SK-N-SH treated with all-trans-retinoic acid at 6 μM for 48 hours (cell line): ENCODE data around the gene GRIK3.

Source experiments
- ATAC-seq: fragments of 200-7000 bp; cut with Tn5 transposase; 3 replicates; pipeline ENCODE4 v1.9.1; 2020; ENCODE audit warnings: mild to moderate bottlenecking, moderate library complexity
- ARNTL ChIP-seq: fragments of 450-650 bp; formaldehyde crosslinking; IDR thresholded peaks from 2 replicates; pipeline ENCODE4 v1.5.0; 2020; ENCODE audit warnings: low read depth, mild to moderate bottlenecking, moderate library complexity, borderline replicate concordance
- BACH2 ChIP-seq: fragments of 250-450 bp; sonication (Bioruptor Pico); IDR thresholded peaks from 2 replicates; pipeline ENCODE4 v1.9.0; 2021; ENCODE audit warnings: mild to moderate bottlenecking, borderline replicate concordance
- CREB5 ChIP-seq: fragments of 250-450 bp; sonication (Bioruptor Pico); IDR thresholded peaks from 2 replicates; pipeline ENCODE4 v1.5.1; 2020; ENCODE audit warnings: low read depth, mild to moderate bottlenecking, moderate library complexity
- CSDC2 ChIP-seq: fragments of 250-450 bp; sonication (Bioruptor Pico); IDR thresholded peaks from 2 replicates; pipeline ENCODE4 v1.5.0; 2020; ENCODE audit warnings: mild to moderate bottlenecking, moderate library complexity
- CSRNP3 ChIP-seq: fragments of 250-450 bp; sonication (Bioruptor Pico); IDR thresholded peaks from 2 replicates; pipeline ENCODE4 v1.5.1; 2021; ENCODE audit warnings: mild to moderate bottlenecking, moderate library complexity
- ESRRG ChIP-seq: fragments of 250-450 bp; sonication (Bioruptor Pico); IDR thresholded peaks from 2 replicates; pipeline ENCODE4 v1.6.1; 2021; ENCODE audit warnings: mild to moderate bottlenecking
- GLIS3 ChIP-seq: fragments of 250-450 bp; sonication (Bioruptor Pico); IDR thresholded peaks from 2 replicates; pipeline ENCODE4 v1.5.0; 2020; ENCODE audit warnings: mild to moderate bottlenecking, moderate library complexity
- ISL1 ChIP-seq: fragments of 250-450 bp; sonication (Bioruptor Pico); IDR thresholded peaks from 2 replicates; pipeline ENCODE4 v2.1.2; 2022; ENCODE audit warnings: mild to moderate bottlenecking, moderate library complexity
- OSR1 ChIP-seq: fragments of 250-450 bp; sonication (Bioruptor Pico); IDR thresholded peaks from 2 replicates; pipeline ENCODE4 v1.8.0; 2022; ENCODE audit warnings: moderate library complexity, mild to moderate bottlenecking, inconsistent platforms
- PATZ1 ChIP-seq: fragments of 250-450 bp; sonication (Bioruptor Pico); IDR thresholded peaks from 2 replicates; pipeline ENCODE4 v1.8.0; 2020; ENCODE audit warnings: mild to moderate bottlenecking, moderate library complexity, borderline replicate concordance
- POU6F1 ChIP-seq: fragments of 250-450 bp; sonication (Bioruptor Pico); IDR thresholded peaks from 2 replicates; pipeline ENCODE4 v1.8.0; 2021; ENCODE audit warnings: low read depth, mild to moderate bottlenecking, moderate library complexity, borderline replicate concordance
- RARB ChIP-seq: fragments of 250-450 bp; sonication (Bioruptor Pico); IDR thresholded peaks from 2 replicates; pipeline ENCODE4 v1.8.0; 2021; ENCODE audit warnings: mild to moderate bottlenecking, moderate library complexity
- SNAI2 ChIP-seq: fragments of 250-450 bp; sonication (Bioruptor Pico); IDR thresholded peaks from 2 replicates; pipeline ENCODE4 v1.5.0; 2020; ENCODE audit warnings: mild to moderate bottlenecking, moderate library complexity
- TCF4 ChIP-seq: fragments of 250-450 bp; sonication (Bioruptor Pico); IDR thresholded peaks from 2 replicates; pipeline ENCODE4 v1.8.0; 2021; ENCODE audit warnings: mild to moderate bottlenecking, moderate library complexity, borderline replicate concordance
- TOX ChIP-seq: fragments of 250-450 bp; sonication (Bioruptor Pico); IDR thresholded peaks from 2 replicates; pipeline ENCODE4 v1.8.0; 2021; ENCODE audit warnings: mild to moderate bottlenecking, moderate library complexity, borderline replicate concordance
- TSHZ2 ChIP-seq: fragments of 250-450 bp; sonication (Bioruptor Pico); IDR thresholded peaks from 2 replicates; pipeline ENCODE4 v1.5.0; 2020; ENCODE audit warnings: mild to moderate bottlenecking, moderate library complexity
- ZC3H10 ChIP-seq: fragments of 250-450 bp; sonication (Bioruptor Pico); IDR thresholded peaks from 2 replicates; pipeline ENCODE4 v1.5.1; 2021; ENCODE audit warnings: mild to moderate bottlenecking, moderate library complexity
- ZFP30 ChIP-seq: fragments of 450-650 bp; formaldehyde crosslinking; IDR thresholded peaks from 2 replicates; pipeline ENCODE4 v1.5.0; 2022; ENCODE audit warnings: mild to moderate bottlenecking, moderate library complexity
- ZNF565 ChIP-seq: fragments of 450-650 bp; formaldehyde crosslinking; conservative IDR thresholded peaks from 2 replicates; pipeline ENCODE4 v1.5.0; 2020; ENCODE audit warnings: low read depth, mild to moderate bottlenecking, moderate library complexity
- ZNF70 ChIP-seq: fragments of 450-650 bp; formaldehyde crosslinking; IDR thresholded peaks from 2 replicates; pipeline ENCODE4 v1.5.0; 2020; ENCODE audit warnings: mild to moderate bottlenecking, moderate library complexity

GRIK3 gene

GRCh38 chr1:36829961-36830360 lies 204.4 kb downstream of the GRIK3 start:
- TF ChIP-seq PATZ1 = no peak
- TF ChIP-seq OSR1 = no peak
- no peak for TF ChIP-seq POU6F1 (CRISPR knock-in tag)
- TF ChIP-seq TOX = no peak
- no peak for TF ChIP-seq TCF4
- no peak for TF ChIP-seq ISL1
- no peak for TF ChIP-seq CREB5 (CRISPR knock-in tag)
- no peak for TF ChIP-seq RARB (CRISPR knock-in tag)
- no peak for TF ChIP-seq CSRNP3 (CRISPR knock-in tag)
- no peak for TF ChIP-seq CSDC2
- TF ChIP-seq ESRRG (CRISPR knock-in tag) = no peak
- no peak for TF ChIP-seq ZFP30
- no peak for TF ChIP-seq BACH2 (CRISPR knock-in tag)
- TF ChIP-seq ARNTL (CRISPR knock-in tag) = no peak
- TF ChIP-seq ZNF70 = no peak
- TF ChIP-seq TSHZ2 = no peak
- no peak for TF ChIP-seq SNAI2
- no peak for TF ChIP-seq GLIS3

GRCh38 chr1:36829066-36829465 lies 205.2 kb downstream of the GRIK3 start:
- TF ChIP-seq ESRRG (CRISPR knock-in tag) = no peak
- TF ChIP-seq ZC3H10 = no peak
- no peak for TF ChIP-seq ZNF565
- no peak for TF ChIP-seq POU6F1 (CRISPR knock-in tag)
- no peak for TF ChIP-seq BACH2 (CRISPR knock-in tag)
- no peak for TF ChIP-seq CREB5 (CRISPR knock-in tag)
- no peak for TF ChIP-seq CSDC2
- TF ChIP-seq ARNTL (CRISPR knock-in tag) = no peak
- no peak for TF ChIP-seq GLIS3
- no peak for TF ChIP-seq ZNF70
- TF ChIP-seq TCF4 = no peak
- TF ChIP-seq PATZ1 = no peak
- no peak for ATAC-seq

More at GRCh38 chr1:36829961-36830360, 204.4 kb downstream of the GRIK3 start:
- no peak for ATAC-seq
